SK-N-SH (cell line): ENCODE measurements around the gene EFS. TPM values are rescaled to one million over a fixed set of nuclear protein-coding genes. Genes with fewer than 3 reads are reported as not detected.

Experiments used
- CTCF ChIA-PET: fragments of 300-600, 350-600 bp; formaldehyde crosslinking; extraction: SDS; loops from one replicate; lab custom pipeline; 2021; lab: Yijun Ruan, JAX
- POLR2A ChIA-PET: fragments of 350-600 bp; sonication (Branson Sonifier 250); formaldehyde crosslinking; extraction: SDS; loops from one replicate; lab custom pipeline; 2020; ENCODE audit warnings: antibody characterized with exemption, inconsistent platforms; lab: Yijun Ruan, JAX
- DNase-seq: peaks from one replicate; pipeline ENCODE4 v3.0.0; 2012
- H2AFZ ChIP-seq: fragments of 200-600 bp; sonication (generic); 2 replicates; pipeline ENCODE4 v1.8.1; 2016; ENCODE audit warnings: antibody characterized with exemption, mild to moderate bottlenecking, low read depth
- H3F3A ChIP-seq: fragments of 200-600 bp; sonication (generic); replicated peaks from 2 replicates; pipeline ENCODE3; 2016; ENCODE audit warnings: antibody characterized with exemption, mild to moderate bottlenecking; ENCODE audit not compliant: insufficient read depth
- H3K27ac ChIP-seq, 2 experiments: fragments of 200-500 bp in 1 of 2; fragments of 200-600 bp in 1 of 2; sonication (Bioruptor generic) in 1 of 2; sonication (generic), shearing (Covaris generic) in 1 of 2; 2 replicates each; pipeline versions ENCODE4 v1.5.1 to v1.6.1; 2014 to 2016; ENCODE audit warnings: low read depth in 2 of 2, inconsistent platforms in 1 of 2, low read length in 1 of 2, mild to moderate bottlenecking in 1 of 2, mixed read lengths in 1 of 2
- H3K27me3 ChIP-seq: fragments of 200-600 bp; sonication (generic), shearing (Covaris generic); 2 replicates; pipeline ENCODE4 v1.6.1; 2016; ENCODE audit warnings: mixed run types; ENCODE audit not compliant: insufficient read depth
- H3K36me3 ChIP-seq, 2 experiments: fragments of 200-500 bp in 1 of 2; fragments of 200-600 bp in 1 of 2; sonication (Bioruptor generic) in 1 of 2; sonication (generic) in 1 of 2; replicated peaks in 1 of 2; 2 replicates each; pipeline versions ENCODE3 to v1.5.1; 2014 to 2016; ENCODE audit warnings: low read length in 1 of 2, mild to moderate bottlenecking in 1 of 2; ENCODE audit not compliant: insufficient read depth in 2 of 2, control insufficient read depth in 1 of 2
- H3K4me1 ChIP-seq, 2 experiments: fragments of 200-500 bp in 1 of 2; fragments of 200-600 bp in 1 of 2; sonication (Bioruptor generic) in 1 of 2; sonication (generic), shearing (Covaris generic) in 1 of 2; 2 replicates each; pipeline versions ENCODE4 v1.5.1 to v1.6.1; 2014 to 2016; ENCODE audit warnings: low read depth in 1 of 2, low read length in 1 of 2, mixed run types in 1 of 2; ENCODE audit not compliant: insufficient read depth in 2 of 2, control insufficient read depth in 1 of 2
- H3K4me2 ChIP-seq: fragments of 200-600 bp; sonication (generic), shearing (Covaris generic); 2 replicates; pipeline ENCODE4 v1.6.1; 2017; ENCODE audit warnings: mixed run types
- H3K4me3 ChIP-seq, 2 experiments: fragments of 200-500 bp in 1 of 2; fragments of 200-600 bp in 1 of 2; sonication (Bioruptor generic) in 1 of 2; sonication (generic), shearing (Covaris generic) in 1 of 2; 2 replicates each; pipeline versions ENCODE4 v1.5.1 to v1.8.1; 2014 to 2016; ENCODE audit warnings: low read depth in 2 of 2, inconsistent platforms in 1 of 2, low read length in 1 of 2, mild to moderate bottlenecking in 1 of 2, mixed read lengths in 1 of 2, moderate library complexity in 1 of 2
- H3K79me2 ChIP-seq: fragments of 200-600 bp; sonication (generic); 2 replicates; pipeline ENCODE4 v1.8.1; 2017; ENCODE audit warnings: mild to moderate bottlenecking; ENCODE audit not compliant: insufficient read depth
- H3K9ac ChIP-seq: fragments of 200-600 bp; sonication (generic); 2 replicates; pipeline ENCODE4 v1.6.1; 2017; ENCODE audit warnings: mixed run types
- H3K9me2 ChIP-seq: fragments of 200-600 bp; sonication (generic); 2 replicates; pipeline ENCODE4 v1.6.1; 2017; ENCODE audit warnings: mixed run types
- H3K9me3 ChIP-seq: fragments of 200-600 bp; sonication (generic); 2 replicates; pipeline ENCODE4 v1.6.1; 2017; ENCODE audit warnings: mixed run types, mild to moderate bottlenecking, moderate library complexity
- H4K20me1 ChIP-seq: fragments of 200-600 bp; sonication (generic); 2 replicates; pipeline ENCODE4 v1.6.1; 2017; ENCODE audit warnings: mild to moderate bottlenecking, mixed run types; ENCODE audit not compliant: insufficient read depth
- EP300 ChIP-seq, 2 experiments: IDR thresholded peaks; 2 replicates each; pipeline versions ENCODE4 v1.4.0 to v1.6.1; 2012; ENCODE audit warnings: borderline replicate concordance in 1 of 2, low read depth in 1 of 2, low read length in 1 of 2
- EZH2phosphoT487 ChIP-seq: fragments of 200-600 bp; sonication (generic); IDR thresholded peaks from 2 replicates; pipeline ENCODE4 v1.6.1; 2017; ENCODE audit warnings: low read depth, mixed run types, mild to moderate bottlenecking, antibody characterized with exemption, moderate library complexity, borderline replicate concordance
- FOXM1 ChIP-seq: IDR thresholded peaks from 2 replicates; pipeline ENCODE4 v1.4.0; 2012; ENCODE audit warnings: low read depth, mild to moderate bottlenecking
- GATA2 ChIP-seq: sonication (generic); formaldehyde crosslinking; IDR thresholded peaks from 2 replicates; pipeline ENCODE4 v1.5.0; 2020; ENCODE audit warnings: mild to moderate bottlenecking, missing genetic modification reagents
- MEF2A ChIP-seq: IDR thresholded peaks from 2 replicates; pipeline ENCODE4 v1.4.0; 2012; ENCODE audit warnings: low read depth, borderline replicate concordance
- MXI1 ChIP-seq: IDR thresholded peaks from 2 replicates; pipeline ENCODE4 v1.6.1; 2012; ENCODE audit warnings: mild to moderate bottlenecking, low read depth, low read length, improper control_type of control experiment
- POLR2AphosphoS5 ChIP-seq: IDR thresholded peaks from 2 replicates; pipeline ENCODE4 v1.6.1; 2012; ENCODE audit warnings: low read depth, low read length
- RAD21 ChIP-seq: IDR thresholded peaks from 2 replicates; pipeline ENCODE4 v1.6.1; 2012; ENCODE audit warnings: mild to moderate bottlenecking, low read length
- RFX5 ChIP-seq: IDR thresholded peaks from 2 replicates; pipeline ENCODE4 v1.6.1; 2012; ENCODE audit warnings: mild to moderate bottlenecking, improper control_type of control experiment, low read length
- RXRA ChIP-seq: IDR thresholded peaks from 2 replicates; pipeline ENCODE4 v1.4.0; 2012; ENCODE audit warnings: low read depth, mild to moderate bottlenecking, borderline replicate concordance
- SIN3A ChIP-seq: IDR thresholded peaks from 2 replicates; pipeline ENCODE4 v1.6.1; 2012; ENCODE audit warnings: low read depth, mild to moderate bottlenecking, low read length, moderate library complexity, borderline replicate concordance
- SMC3 ChIP-seq: IDR thresholded peaks from 2 replicates; pipeline ENCODE4 v1.6.1; 2012; ENCODE audit warnings: low read depth, low read length, improper control_type of control experiment
- WGBS: methylation state at CpG from one replicate; pipeline ENCODE4 v1.1.6; 2017; ENCODE audit warnings: low lambda C conversion rate; 5-methylcytosine and 5-hydroxymethylcytosine counted together
- polyA plus RNA-seq, 3 experiments: library from polyadenylated mRNA; depleted of rRNA; stranded (reverse); fragments of >200 nt; gene quantifications; 2 replicates each; pipeline ENCODE4 v1.2.3, GENCODE V29; 2012
- TF ChIP-seq, protein P1 (sequence below): IDR thresholded peaks from 2 replicates; pipeline ENCODE4 v1.4.0; 2012; ENCODE audit warnings: low read depth
- TF ChIP-seq, protein P2 (sequence below): fragments of 150-350 bp; IDR thresholded peaks from 2 replicates; pipeline ENCODE4 v1.6.1; 2016; ENCODE audit warnings: mild to moderate bottlenecking, low read depth, low read length

Gene EFS
- polyA plus RNA-seq, 1 of the 3 experiments (the other 2 are of a cell fraction): 4.4 TPM

DNA sequence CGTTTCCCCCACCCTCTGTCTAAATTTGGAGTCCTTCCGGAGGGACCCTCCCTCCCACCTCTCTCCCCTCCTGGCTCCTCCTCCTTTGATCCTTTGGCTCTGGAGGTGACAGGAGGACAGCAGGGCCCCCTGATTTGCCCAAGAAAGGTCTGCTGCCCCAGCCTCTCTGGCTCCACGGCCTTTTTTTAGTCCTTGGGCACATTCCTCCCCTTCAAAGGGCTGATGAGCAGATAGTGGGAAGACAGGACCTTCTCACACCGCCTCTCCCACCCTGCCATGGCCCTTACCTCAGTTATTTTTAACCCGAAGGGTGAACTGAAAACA is 43.3 kb upstream of the EFS start:
- TF ChIP-seq EZH2phosphoT487 (no peak), SMC3 (no peak), EP300 (IDR thresholded peaks at IDR 0.05; ENCODE audit: borderline replicate concordance in 1 of 2, low read depth in 1 of 2, low read length in 1 of 2) (no peak), RXRA (no peak), FOXM1 (no peak)
- TF ChIP-seq, protein P1, sequence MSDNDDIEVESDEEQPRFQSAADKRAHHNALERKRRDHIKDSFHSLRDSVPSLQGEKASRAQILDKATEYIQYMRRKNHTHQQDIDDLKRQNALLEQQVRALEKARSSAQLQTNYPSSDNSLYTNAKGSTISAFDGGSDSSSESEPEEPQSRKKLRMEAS: no peak
- H3K27ac ChIP-seq: no peak overlapping the region
- 27% methylated on average over 5 of the region's 5 CpGs for WGBS

DNA sequence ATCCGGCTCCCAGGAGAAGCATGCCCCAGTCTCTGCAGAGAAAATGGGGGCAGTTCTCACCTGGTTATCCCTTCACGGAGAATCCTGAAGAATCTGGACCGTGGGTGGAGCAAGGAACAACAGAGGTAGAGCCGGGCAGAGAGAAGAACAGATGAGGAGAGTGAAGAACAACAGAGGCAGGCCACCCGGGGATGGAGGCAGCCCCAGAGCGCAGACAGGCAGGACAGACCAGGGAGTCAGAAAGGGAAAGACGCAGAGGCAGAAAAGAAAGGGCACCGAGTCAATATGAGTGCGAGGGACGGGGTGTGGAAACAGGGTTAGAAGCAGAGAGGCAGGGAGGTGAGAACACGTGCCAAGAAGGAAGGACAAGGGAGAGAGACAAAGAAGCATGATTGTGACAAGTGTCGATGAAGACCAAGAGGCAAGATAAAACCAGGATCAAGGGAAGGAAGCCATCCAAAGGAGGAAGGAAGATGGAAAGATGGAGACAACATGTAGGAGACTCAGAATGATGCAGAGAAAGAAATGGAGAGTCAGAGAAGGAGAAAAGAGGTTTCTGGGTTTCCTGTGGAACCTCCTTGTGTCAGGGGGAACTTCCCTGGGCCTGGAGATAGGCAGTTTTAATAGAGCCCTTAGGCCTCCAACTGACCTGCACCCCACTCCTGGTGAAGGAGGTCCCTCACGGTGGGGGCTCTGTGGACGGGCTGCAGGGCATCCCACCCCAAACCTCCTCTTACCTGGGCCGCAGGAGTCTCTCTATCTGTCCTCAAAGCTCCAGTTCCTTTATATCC is 42.7 kb upstream of the EFS start, which contains the start of gene MYH6:
Gene MYH6 (minus strand): TSS at position 758 of the 791 bp plus-strand sequence. CDS start 1,050 bp downstream, outside the sequence.
- CTCF ChIA-PET: no interaction called here
- no peaks in the 10 kb centered on the region for H3F3A ChIP-seq
- H3K79me2 ChIP-seq: no peaks in the 10 kb centered on the region
- no peak within 1 kb of the TSS for H3K4me2 ChIP-seq
- H3K27me3 ChIP-seq: peaks cover 41% of the 10 kb centered on the region
- TF ChIP-seq MEF2A (no peak), FOXM1 (no peak), SIN3A (no peak), GATA2 (no peak), MXI1 (no peak), RAD21 (no peak), RFX5 (no peak), POLR2AphosphoS5 (no peak)
- TF ChIP-seq, protein P2, sequence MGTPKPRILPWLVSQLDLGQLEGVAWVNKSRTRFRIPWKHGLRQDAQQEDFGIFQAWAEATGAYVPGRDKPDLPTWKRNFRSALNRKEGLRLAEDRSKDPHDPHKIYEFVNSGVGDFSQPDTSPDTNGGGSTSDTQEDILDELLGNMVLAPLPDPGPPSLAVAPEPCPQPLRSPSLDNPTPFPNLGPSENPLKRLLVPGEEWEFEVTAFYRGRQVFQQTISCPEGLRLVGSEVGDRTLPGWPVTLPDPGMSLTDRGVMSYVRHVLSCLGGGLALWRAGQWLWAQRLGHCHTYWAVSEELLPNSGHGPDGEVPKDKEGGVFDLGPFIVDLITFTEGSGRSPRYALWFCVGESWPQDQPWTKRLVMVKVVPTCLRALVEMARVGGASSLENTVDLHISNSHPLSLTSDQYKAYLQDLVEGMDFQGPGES: no peak
- TF ChIP-seq, protein P1: no peak
- TF ChIP-seq, all 33 proteins: peak for 0
- Histone ChIP-seq H4K20me1 (no peaks in the 10 kb centered on the region), H3K4me3 (no peak within 1 kb of the TSS), H3K4me1 (peaks cover 0 to 9% of the 10 kb centered on the region in 2 experiments; a peak in 1 of 4 replicates), H3K9ac (no peak within 1 kb of the TSS), H3K9me2 (no peaks in the 10 kb centered on the region), H3K36me3 (no peaks in the 10 kb centered on the region), H3K27ac (no peak within 1 kb of the TSS), H3K9me3 (no peaks in the 10 kb centered on the region), H2AFZ (no peak within 1 kb of the TSS)
- DNase-seq: no peak
- POLR2A ChIA-PET: no interaction called here
- 43% methylated on average over 15 of the region's 15 CpGs for WGBS

More for the DNA sequence above, 43.3 kb upstream of the EFS start:
- no peak overlapping the region for H3K9ac ChIP-seq
- peaks cover 0 to 9% of the 10 kb centered on the region in 2 experiments; a peak in 1 of 4 replicates for H3K4me1 ChIP-seq
- no peaks in the 10 kb centered on the region for H3K79me2 ChIP-seq
- no peak overlapping the region for H3K4me3 ChIP-seq
- no peaks in the 10 kb centered on the region for H3F3A ChIP-seq
- CTCF ChIA-PET: no interaction called here
- no peak for DNase-seq
- H3K36me3 ChIP-seq: no peaks in the 10 kb centered on the region
- H3K9me3 ChIP-seq: no peaks in the 10 kb centered on the region
- POLR2A ChIA-PET: no interaction called here
- no peak overlapping the region for H3K4me2 ChIP-seq
- H4K20me1 ChIP-seq: no peaks in the 10 kb centered on the region
- H2AFZ ChIP-seq: no peak overlapping the region
- no peaks in the 10 kb centered on the region for H3K9me2 ChIP-seq
- peaks cover 41% of the 10 kb centered on the region for H3K27me3 ChIP-seq
